ENCODE measurements around the gene MAGIX. TPM values are rescaled to one million over a fixed set of nuclear protein-coding genes. Genes with fewer than 3 reads are reported as not detected.

The MAGIX gene
- total and polyA plus RNA-seq, 2 experiments from 2014 or later: 0.66 to 0.83 TPM

DNA sequence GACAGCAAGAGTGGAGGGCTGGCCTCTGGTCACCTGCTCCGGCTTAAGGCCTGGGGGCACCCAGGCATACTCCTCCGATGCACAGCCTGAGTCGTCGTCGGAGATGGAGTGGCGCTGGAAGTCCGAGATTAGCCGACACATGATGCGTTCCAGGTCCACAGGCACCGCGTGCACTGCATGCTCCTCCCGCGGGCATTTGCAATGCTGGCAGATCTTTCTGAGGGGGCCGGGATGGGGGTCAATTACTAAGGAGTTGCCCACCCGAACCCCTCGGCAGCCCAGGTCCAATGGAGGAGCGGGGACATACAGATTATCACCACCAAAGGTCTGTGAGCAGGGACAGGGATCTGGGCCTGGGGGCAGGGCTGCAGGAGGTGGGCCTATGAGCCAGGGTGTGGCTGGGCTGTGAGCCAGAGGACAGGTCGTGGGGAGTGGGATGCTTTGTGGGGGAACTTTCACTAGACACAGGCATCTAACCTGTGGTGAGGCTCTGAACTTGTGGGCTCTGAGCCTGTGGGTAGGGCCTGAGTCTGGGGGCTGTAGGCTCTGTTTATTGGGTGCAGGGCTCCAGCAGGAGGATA is 21.2 kb downstream of the MAGIX start:
- peak overlapping the region; percentile 80 for H3K4me3 Mint-ChIP-seq
- Histone ChIP-seq H3K9me2 (ENCODE audit: insufficient read depth) (no peaks in the 10 kb centered on the region), H3K4me1 (ENCODE audit: insufficient read depth) (no peaks in the 10 kb centered on the region), H3K79me2 (replicated peaks; ENCODE audit: insufficient read depth) (no peaks in the 10 kb centered on the region), H3K27me3 (ENCODE audit: insufficient read depth) (no peaks in the 10 kb centered on the region), H3K4me2 (peak overlapping the region; percentile 67; the same call in 1 of the 2 replicates), H4K20me1 (replicated peaks; ENCODE audit: insufficient read depth) (no peaks in the 10 kb centered on the region), H3F3A (replicated peaks; ENCODE audit: low read depth) (no peaks in the 10 kb centered on the region; the same call in 1 of the 2 replicates), H2AFZ (no peak overlapping the region), H3K36me3 (ENCODE audit: insufficient read depth) (no peaks in the 10 kb centered on the region), H3K27ac (ENCODE audit: low read depth) (no peak overlapping the region), H3K4me3 (no peak overlapping the region)
- H3K4me1 Mint-ChIP-seq: peaks cover 16% of the 10 kb centered on the region
- H3K27ac Mint-ChIP-seq: peak overlapping the region; percentile 72
- DNase-seq (ENCODE audit: low spot score): no peak
- H3K9me3 Mint-ChIP-seq: no peaks in the 10 kb centered on the region
- TF ChIP-seq ZNF114 (CRISPR knock-in tag; IDR thresholded peaks at IDR 0.05) (no peak), CREB1 (CRISPR knock-in tag; IDR thresholded peaks at IDR 0.05; ENCODE audit: low read depth) (no peak), ZNF331 (CRISPR knock-in tag; IDR thresholded peaks at IDR 0.05; ENCODE audit: low read depth) (no peak), POLR2AphosphoS5 (IDR thresholded peaks at IDR 0.05; ENCODE audit: low read depth) (no peak), REST (IDR thresholded peaks at IDR 0.05; ENCODE audit: unreplicated experiment) (no peak), ZNF462 (CRISPR knock-in tag; IDR thresholded peaks at IDR 0.05) (no peak), NANOG (IDR thresholded peaks at IDR 0.05; ENCODE audit: borderline replicate concordance) (no peak), JUNB (IDR thresholded peaks at IDR 0.05; ENCODE audit: unreplicated experiment) (no peak), STAT1 (IDR thresholded peaks at IDR 0.05; ENCODE audit: unreplicated experiment) (no peak), EZH2phosphoT487 (IDR thresholded peaks at IDR 0.05; ENCODE audit: unreplicated experiment) (no peak)
- TF ChIP-seq, protein P1, sequence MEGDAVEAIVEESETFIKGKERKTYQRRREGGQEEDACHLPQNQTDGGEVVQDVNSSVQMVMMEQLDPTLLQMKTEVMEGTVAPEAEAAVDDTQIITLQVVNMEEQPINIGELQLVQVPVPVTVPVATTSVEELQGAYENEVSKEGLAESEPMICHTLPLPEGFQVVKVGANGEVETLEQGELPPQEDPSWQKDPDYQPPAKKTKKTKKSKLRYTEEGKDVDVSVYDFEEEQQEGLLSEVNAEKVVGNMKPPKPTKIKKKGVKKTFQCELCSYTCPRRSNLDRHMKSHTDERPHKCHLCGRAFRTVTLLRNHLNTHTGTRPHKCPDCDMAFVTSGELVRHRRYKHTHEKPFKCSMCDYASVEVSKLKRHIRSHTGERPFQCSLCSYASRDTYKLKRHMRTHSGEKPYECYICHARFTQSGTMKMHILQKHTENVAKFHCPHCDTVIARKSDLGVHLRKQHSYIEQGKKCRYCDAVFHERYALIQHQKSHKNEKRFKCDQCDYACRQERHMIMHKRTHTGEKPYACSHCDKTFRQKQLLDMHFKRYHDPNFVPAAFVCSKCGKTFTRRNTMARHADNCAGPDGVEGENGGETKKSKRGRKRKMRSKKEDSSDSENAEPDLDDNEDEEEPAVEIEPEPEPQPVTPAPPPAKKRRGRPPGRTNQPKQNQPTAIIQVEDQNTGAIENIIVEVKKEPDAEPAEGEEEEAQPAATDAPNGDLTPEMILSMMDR (conservative IDR thresholded peaks at IDR 0.05; ENCODE audit: low read depth in 2 of 2): no peak
- TF ChIP-seq, protein P2, sequence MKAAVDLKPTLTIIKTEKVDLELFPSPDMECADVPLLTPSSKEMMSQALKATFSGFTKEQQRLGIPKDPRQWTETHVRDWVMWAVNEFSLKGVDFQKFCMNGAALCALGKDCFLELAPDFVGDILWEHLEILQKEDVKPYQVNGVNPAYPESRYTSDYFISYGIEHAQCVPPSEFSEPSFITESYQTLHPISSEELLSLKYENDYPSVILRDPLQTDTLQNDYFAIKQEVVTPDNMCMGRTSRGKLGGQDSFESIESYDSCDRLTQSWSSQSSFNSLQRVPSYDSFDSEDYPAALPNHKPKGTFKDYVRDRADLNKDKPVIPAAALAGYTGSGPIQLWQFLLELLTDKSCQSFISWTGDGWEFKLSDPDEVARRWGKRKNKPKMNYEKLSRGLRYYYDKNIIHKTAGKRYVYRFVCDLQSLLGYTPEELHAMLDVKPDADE (IDR thresholded peaks at IDR 0.05): no peak
- peak; percentile 2; the same call in 2 of the 3 replicates for ATAC-seq
- peaks cover 7% of the 10 kb centered on the region for H3K27me3 Mint-ChIP-seq (ENCODE audit: insufficient read depth, low read depth, poor library complexity)
- H3K36me3 Mint-ChIP-seq (ENCODE audit: low read depth): peaks cover 24% of the 10 kb centered on the region
